ENCODE results near the gene GOLGA1.

GOLGA1 gene

GRCh38 chr9:124881138-124881743 is 59.6 kb downstream of the GOLGA1 start:
- DNase-seq = no peak

GRCh38 chr9:124880501-124880900 is 60.4 kb downstream of the GOLGA1 start:
- DNase-seq = no peak

GRCh38 chr9:124879226-124879625 is 61.7 kb downstream of the GOLGA1 start:
- no peak for DNase-seq

GRCh38 chr9:124878518-124878917 is 62.4 kb downstream of the GOLGA1 start:
- no peak for DNase-seq

GRCh38 chr9:124878021-124878420 is 62.9 kb downstream of the GOLGA1 start:
- DNase-seq = no peak

GRCh38 chr9:124877021-124877782 is 63.7 kb downstream of the GOLGA1 start:
- no peak for DNase-seq

- DNase-seq = no peak
These were observed 65.4 kb downstream of the GOLGA1 start for GRCh38 chr9:124875501-124875900.

GRCh38 chr9:124873664-124874063 is 67.2 kb downstream of the GOLGA1 start:
- DNase-seq = peak; percentile 61

GRCh38 chr9:124871156-124871561 is 69.7 kb downstream of the GOLGA1 start:
- no peak for DNase-seq

GRCh38 chr9:124870723-124871122 is 70.2 kb downstream of the GOLGA1 start:
- no peak for DNase-seq

- DNase-seq = peak; percentile 86
These were observed 70.8 kb downstream of the GOLGA1 start for GRCh38 chr9:124869986-124870560.

- peak; percentile 41 for DNase-seq
These were observed 71.4 kb downstream of the GOLGA1 start for GRCh38 chr9:124869466-124869985.

- peak; percentile 93 for DNase-seq
These were observed 72.1 kb downstream of the GOLGA1 start for GRCh38 chr9:124868511-124869465.

- DNase-seq = no peak
These were observed 77.5 kb downstream of the GOLGA1 start for GRCh38 chr9:124863371-124863871.

- peak; percentile 96 for DNase-seq
These were observed 79.3 kb downstream of the GOLGA1 start, which contains the start of the genes ARPC5L and RPL35 for GRCh38 chr9:124861342-124862229. Gene ARPC5L (plus strand): TSS chr9:124862130. CDS start chr9:124869291, 7,161 bp downstream. Gene RPL35 (minus strand): TSS chr9:124861957. CDS start chr9:124861912, 45 bp downstream.

GRCh38 chr9:124860582-124861341 is 80.1 kb downstream of the GOLGA1 start:
- DNase-seq = no peak

- no peak for DNase-seq
These were observed 80.9 kb downstream of the GOLGA1 start for GRCh38 chr9:124859803-124860581.

GRCh38 chr9:124858330-124859046 is 82.4 kb downstream of the GOLGA1 start:
- no peak for DNase-seq
